Islet precursor cell (in vitro differentiated cells): ENCODE results near the gene CPPED1.

Source experiments
- DNase-seq: peaks from one replicate; pipeline ENCODE4 v3.0.0-alpha.2; 2018

Gene CPPED1

GRCh38 chr16:12629271-12629670 is 174.4 kb downstream of the CPPED1 start:
- no peak for DNase-seq

GRCh38 chr16:12628536-12628935 is 175.2 kb downstream of the CPPED1 start:
- no peak for DNase-seq

GRCh38 chr16:12627394-12627793 is 176.3 kb downstream of the CPPED1 start:
- no peak for DNase-seq

- DNase-seq, result no peak
Observed at GRCh38 chr16:12626411-12626810, 177.3 kb downstream of the CPPED1 start.

GRCh38 chr16:12625716-12626115 is 178.0 kb downstream of the CPPED1 start:
- DNase-seq, result no peak

- no peak for DNase-seq
Observed at GRCh38 chr16:12625068-12625467, 178.6 kb downstream of the CPPED1 start.

GRCh38 chr16:12620150-12620549 is 183.5 kb downstream of the CPPED1 start:
- DNase-seq, result no peak

- no peak for DNase-seq
Observed at GRCh38 chr16:12618515-12618914, 185.2 kb downstream of the CPPED1 start.

GRCh38 chr16:12617401-12617819 is 186.3 kb downstream of the CPPED1 start:
- no peak for DNase-seq

- DNase-seq, result no peak
Observed at GRCh38 chr16:12614662-12615278, 188.9 kb downstream of the CPPED1 start.

- no peak for DNase-seq
Observed at GRCh38 chr16:12613992-12614661, 189.6 kb downstream of the CPPED1 start.

- peak; percentile 87 for DNase-seq
Observed at GRCh38 chr16:12613131-12613991, 190.3 kb downstream of the CPPED1 start.

GRCh38 chr16:12612598-12613101 is 191.0 kb downstream of the CPPED1 start:
- peak; percentile 75 for DNase-seq

- DNase-seq, result no peak
Observed at GRCh38 chr16:12611916-12612597, 191.6 kb downstream of the CPPED1 start.

- DNase-seq, result peak; percentile 39
Observed at GRCh38 chr16:12611006-12611477, 192.6 kb downstream of the CPPED1 start.

- DNase-seq, result peak; percentile 46
Observed at GRCh38 chr16:12609937-12610699, 193.6 kb downstream of the CPPED1 start.
